GM12874 (cell line): ENCODE results near the gene NQO2.

Experiments
- TF ChIP-seq, protein P1 (sequence below): IDR thresholded peaks from 2 replicates; pipeline ENCODE4 v1.5.1; 2011; ENCODE audit warnings: low read depth, mild to moderate bottlenecking, control low read depth, low read length, moderate library complexity; ENCODE audit not compliant: insufficient read depth

Gene NQO2

DNA sequence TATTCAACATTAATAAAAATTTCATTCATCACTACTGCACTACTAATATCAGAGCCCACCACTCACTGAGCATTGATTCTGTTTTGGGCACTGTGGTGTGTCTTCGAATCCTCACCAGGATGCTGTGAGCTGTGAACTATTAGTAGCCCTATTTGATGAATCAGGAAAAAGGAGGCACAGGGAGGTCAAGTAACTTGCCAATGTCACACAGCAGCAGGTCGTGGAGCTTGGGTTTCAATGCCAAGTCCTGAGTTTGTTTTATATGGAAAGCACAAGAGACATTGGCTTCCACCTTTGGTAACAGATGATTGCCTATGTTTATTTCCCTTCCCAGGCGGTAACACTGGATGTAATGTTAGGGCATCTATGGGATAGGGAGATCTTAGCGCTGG, 15.0 kb downstream of the NQO2 start:
- TF ChIP-seq, protein P1, sequence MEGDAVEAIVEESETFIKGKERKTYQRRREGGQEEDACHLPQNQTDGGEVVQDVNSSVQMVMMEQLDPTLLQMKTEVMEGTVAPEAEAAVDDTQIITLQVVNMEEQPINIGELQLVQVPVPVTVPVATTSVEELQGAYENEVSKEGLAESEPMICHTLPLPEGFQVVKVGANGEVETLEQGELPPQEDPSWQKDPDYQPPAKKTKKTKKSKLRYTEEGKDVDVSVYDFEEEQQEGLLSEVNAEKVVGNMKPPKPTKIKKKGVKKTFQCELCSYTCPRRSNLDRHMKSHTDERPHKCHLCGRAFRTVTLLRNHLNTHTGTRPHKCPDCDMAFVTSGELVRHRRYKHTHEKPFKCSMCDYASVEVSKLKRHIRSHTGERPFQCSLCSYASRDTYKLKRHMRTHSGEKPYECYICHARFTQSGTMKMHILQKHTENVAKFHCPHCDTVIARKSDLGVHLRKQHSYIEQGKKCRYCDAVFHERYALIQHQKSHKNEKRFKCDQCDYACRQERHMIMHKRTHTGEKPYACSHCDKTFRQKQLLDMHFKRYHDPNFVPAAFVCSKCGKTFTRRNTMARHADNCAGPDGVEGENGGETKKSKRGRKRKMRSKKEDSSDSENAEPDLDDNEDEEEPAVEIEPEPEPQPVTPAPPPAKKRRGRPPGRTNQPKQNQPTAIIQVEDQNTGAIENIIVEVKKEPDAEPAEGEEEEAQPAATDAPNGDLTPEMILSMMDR, result no peak

- TF ChIP-seq, protein P1, result no peak
Observed at GRCh38 chr6:3015144-3015543, 15.4 kb downstream of the NQO2 start.

DNA sequence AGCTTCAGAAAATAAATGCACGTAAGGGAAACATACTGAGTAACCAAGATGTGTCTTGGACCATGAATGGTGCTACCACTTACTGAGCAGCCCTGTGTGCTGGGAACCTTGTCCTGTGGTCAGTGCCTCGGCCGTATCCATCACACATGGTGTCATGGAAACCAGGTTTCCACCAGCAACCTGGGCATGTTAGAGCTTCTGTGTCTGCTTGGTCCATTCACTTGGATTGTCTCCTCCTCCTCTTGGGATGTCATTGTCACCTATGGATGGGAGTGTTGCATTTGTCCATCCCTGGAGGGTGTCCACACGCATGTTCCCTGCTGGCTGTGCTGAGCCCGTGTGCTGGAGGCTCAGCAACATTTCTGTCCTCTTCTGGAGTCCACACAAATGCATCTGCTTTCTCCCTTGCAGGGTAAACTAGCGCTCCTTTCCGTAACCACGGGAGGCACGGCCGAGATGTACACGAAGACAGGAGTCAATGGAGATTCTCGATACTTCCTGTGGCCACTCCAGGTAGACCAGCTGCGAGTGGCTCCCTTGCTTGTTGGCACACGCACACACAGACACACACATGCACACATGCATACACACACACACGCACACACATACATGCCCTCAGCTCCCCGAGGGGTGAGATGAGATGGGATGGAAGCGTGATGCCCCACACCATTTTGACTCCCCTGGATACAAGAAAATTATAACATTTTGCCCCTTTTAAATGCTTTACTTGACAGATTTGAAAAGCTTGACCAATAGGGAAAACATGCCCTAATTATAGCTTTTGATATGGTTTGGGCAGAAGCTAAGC, 17.0 kb downstream of the NQO2 start:
- TF ChIP-seq, protein P1, result no peak

DNA sequence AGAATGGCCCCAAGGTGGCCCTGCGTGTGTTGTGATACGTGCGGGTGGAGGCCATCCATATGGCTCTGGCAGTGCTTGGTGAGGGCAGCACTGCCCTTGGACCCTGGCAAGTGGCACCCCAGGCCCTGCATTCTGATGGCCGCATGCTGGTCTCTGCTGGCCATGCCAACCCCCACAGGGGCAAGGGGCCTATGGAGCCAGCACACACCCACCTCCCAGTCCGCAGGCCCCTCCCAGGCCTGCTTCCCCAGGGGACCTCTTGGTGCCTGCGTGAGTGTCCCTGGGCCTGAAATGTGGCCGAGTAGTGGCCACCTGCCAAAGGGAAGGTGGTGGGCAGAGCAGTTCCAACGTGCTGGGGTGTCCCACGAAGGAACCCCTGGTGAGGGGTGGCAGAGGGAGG, 17.6 kb downstream of the NQO2 start:
- TF ChIP-seq, protein P1, result no peak

GRCh38 chr6:3019065-3019464, 19.4 kb downstream of the NQO2 start:
- TF ChIP-seq, protein P1, result no peak

GRCh38 chr6:3019749-3020320, 20.1 kb downstream of the NQO2 start:
- TF ChIP-seq, protein P1, result no peak

DNA sequence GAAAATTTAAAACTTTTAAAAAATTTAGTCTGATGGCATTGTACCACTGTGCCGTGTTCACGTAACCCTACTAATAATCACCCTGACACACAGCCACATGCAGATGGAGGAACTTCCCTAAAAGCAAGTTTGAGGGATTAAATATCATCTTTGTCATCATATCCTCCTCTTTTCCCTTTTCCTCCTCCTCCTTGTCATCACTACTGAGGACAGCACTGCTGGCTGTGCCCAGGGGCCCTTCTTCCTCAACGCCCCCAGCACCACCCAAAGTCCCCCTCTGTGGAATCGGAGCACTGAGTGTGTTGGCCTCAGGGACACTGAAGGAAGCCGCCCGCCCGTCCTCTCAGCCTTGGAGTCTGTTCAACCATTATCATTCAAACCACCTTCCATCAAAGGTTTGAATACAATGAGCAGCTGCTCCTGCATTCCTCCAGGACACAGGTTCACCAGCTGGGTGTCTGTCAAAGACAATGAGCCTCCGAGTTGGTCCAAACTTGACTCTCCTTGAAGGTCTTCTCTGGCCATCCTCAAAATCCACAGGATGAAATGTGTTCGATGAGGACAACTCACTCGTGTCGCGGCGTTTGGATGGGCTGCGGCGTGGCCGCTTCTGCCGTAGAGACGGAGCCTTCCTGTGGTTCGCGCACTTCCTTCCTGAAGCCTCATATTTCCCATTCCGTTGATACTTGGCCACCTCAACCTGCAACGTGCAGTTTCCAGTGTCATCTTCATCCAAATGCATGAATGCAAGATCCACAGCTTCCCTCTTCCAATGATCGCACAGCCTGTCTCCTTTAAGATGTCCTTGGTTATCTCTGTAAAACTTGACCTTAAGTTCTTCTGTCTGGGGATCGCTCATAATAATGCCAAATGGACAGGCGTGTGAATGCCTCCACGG, 23.3 kb downstream of the NQO2 start:
- TF ChIP-seq, protein P1, result no peak
